Naive thymus-derived CD4-positive, alpha-beta T cell (primary cell): ENCODE measurements around the gene CALY. TPM values are rescaled to one million over a fixed set of nuclear protein-coding genes. Genes with fewer than 3 reads are reported as not detected.

Experiments used
- ATAC-seq: fragments of 150-1000 bp; cut with Tn5 transposase; 2 replicates; pipeline ENCODE4 v1.10.0; 2021; ENCODE audit warnings: mild to moderate bottlenecking, moderate library complexity
- CTCF ChIA-PET: fragments of 350-600 bp; sonication (Branson Sonifier 250); formaldehyde crosslinking; loops from one replicate; lab custom pipeline; 2021; ENCODE audit warnings: antibody characterized with exemption; lab: Charles Lee
- POLR2A ChIA-PET: fragments of 350-600 bp; sonication (Branson Sonifier 250); formaldehyde crosslinking; loops from one replicate; lab custom pipeline; 2021; ENCODE audit warnings: antibody characterized with exemption, inconsistent platforms; lab: Charles Lee
- DNase-seq, 9 donors: peaks; one replicate each; pipeline versions ENCODE4 v3.0.0 to v3.0.0-alpha.2; 2020 to 2022; ENCODE audit warnings: mixed read lengths in 1 of 9
- H3K27ac ChIP-seq: one replicate; pipeline ENCODE4 v1.7.0; 2013; ENCODE audit warnings: mild to moderate bottlenecking, low read depth, low read length, moderate library complexity
- H3K27me3 ChIP-seq, 2 donors: one replicate each; pipeline ENCODE4 v1.7.0; 2013; ENCODE audit warnings: low read length in 2 of 2, mild to moderate bottlenecking in 2 of 2, moderate library complexity in 2 of 2; ENCODE audit not compliant: control insufficient read depth in 2 of 2, insufficient read depth in 2 of 2
- H3K36me3 ChIP-seq, 3 experiments: 1 replicate in 2 of 3; 2 replicates in 1 of 3; pipeline ENCODE4 v1.7.0; 2013; ENCODE audit warnings: low read length in 3 of 3, mild to moderate bottlenecking in 3 of 3, moderate library complexity in 1 of 3; ENCODE audit not compliant: insufficient read depth in 3 of 3, control insufficient read depth in 2 of 3
- H3K4me1 ChIP-seq, 2 donors: one replicate each; pipeline ENCODE4 v1.7.0; 2013; ENCODE audit warnings: low read length in 2 of 2, mild to moderate bottlenecking in 2 of 2, moderate library complexity in 1 of 2; ENCODE audit not compliant: control insufficient read depth in 2 of 2, insufficient read depth in 2 of 2
- H3K4me3 ChIP-seq: 2 replicates; pipeline ENCODE4 v1.7.0; 2013; ENCODE audit warnings: mild to moderate bottlenecking, low read length
- H3K9me3 ChIP-seq, 3 experiments: 1 replicate in 2 of 3; 2 replicates in 1 of 3; pipeline ENCODE4 v1.7.0; 2013; ENCODE audit warnings: low read length in 3 of 3; ENCODE audit not compliant: control insufficient read depth in 2 of 3
- H3K27ac Mint-ChIP-seq, 9 donors: one replicate each; pipeline ENCODE4 v1.8.0; 2020 to 2022; ENCODE audit warnings: mixed read lengths in 9 of 9, mild to moderate bottlenecking in 8 of 9, moderate library complexity in 5 of 9, inconsistent platforms in 2 of 9
- H3K27me3 Mint-ChIP-seq, 5 donors: one replicate each; pipeline ENCODE4 v1.8.0; 2021 to 2022; ENCODE audit warnings: mixed read lengths in 5 of 5, mild to moderate bottlenecking in 1 of 5
- H3K36me3 Mint-ChIP-seq, 5 donors: one replicate each; pipeline ENCODE4 v1.8.0; 2020 to 2022; ENCODE audit warnings: mixed read lengths in 5 of 5, mild to moderate bottlenecking in 3 of 5, inconsistent platforms in 1 of 5
- H3K4me1 Mint-ChIP-seq, 7 donors: one replicate each; pipeline ENCODE4 v1.8.0; 2020 to 2022; ENCODE audit warnings: mixed read lengths in 7 of 7, mild to moderate bottlenecking in 3 of 7, inconsistent platforms in 1 of 7
- H3K4me3 Mint-ChIP-seq, 10 donors: one replicate each; pipeline ENCODE4 v1.8.0; 2020 to 2022; ENCODE audit warnings: mild to moderate bottlenecking in 10 of 10, mixed read lengths in 10 of 10, moderate library complexity in 6 of 10, inconsistent platforms in 2 of 10
- H3K9me3 Mint-ChIP-seq, 11 donors: one replicate each; pipeline ENCODE4 v1.8.0; 2020 to 2022; ENCODE audit warnings: mixed read lengths in 11 of 11, mild to moderate bottlenecking in 4 of 11, inconsistent platforms in 1 of 11, moderate library complexity in 1 of 11
- intact Hi-C, 2 donors: fragments of 100-400 bp; cut with micrococcal nuclease; formaldehyde crosslinking; loops; one replicate each; pipeline ENCODE4 v1.15.1; 2023
- polyA plus RNA-seq, 2 donors: library from polyadenylated mRNA; unstranded; fragments of 300-500 nt; fragmentation: Illumina TruSeq; gene quantifications; one replicate each; pipeline ENCODE4 v1.2.3, GENCODE V29; 2021
- total RNA-seq, 6 experiments: library from RNA in 5 of 6; stranded (reverse) in 5 of 6; gene quantifications; 1 replicate in 5 of 6; 2 replicates in 1 of 6; pipeline ENCODE4 v1.2.3 and lab custom pipeline; 2021 to 2026

The CALY gene
- total and polyA plus RNA-seq, 7 experiments from 2014 or later: 0.33 to 5.1 (median 1.9) TPM; not detected in 1

DNA sequence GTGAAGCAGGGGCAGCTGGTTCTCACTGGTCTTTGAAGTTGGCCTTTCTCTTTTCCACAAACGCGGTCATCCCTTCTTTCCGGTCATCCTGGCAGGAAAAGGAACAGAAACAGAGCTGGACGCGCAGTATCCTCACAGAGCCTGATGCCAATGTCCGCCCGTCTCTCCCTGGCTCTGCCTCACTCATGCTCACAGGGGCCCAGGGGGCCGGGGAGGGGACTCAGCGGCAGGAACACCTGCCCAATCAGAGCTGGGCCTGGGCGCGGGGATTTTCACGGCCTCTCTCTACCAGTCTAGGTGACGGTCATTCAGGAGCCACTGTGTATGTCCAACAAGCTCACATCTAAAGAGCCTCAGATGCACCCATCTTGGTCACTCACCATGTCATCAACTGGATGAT is 26.1 kb upstream of the CALY start:
- H3K27ac ChIP-seq: no peak overlapping the region

GRCh38 chr10:133361773-133362441 is 25.2 kb upstream of the CALY start:
- H3K4me3 Mint-ChIP-seq: no peak overlapping the region
- peak overlapping the region in 2 of 9 donors; percentile 53 to 60 for H3K27ac Mint-ChIP-seq
- ATAC-seq: no peak
- Histone ChIP-seq H3K4me3 (no peak overlapping the region), H3K27ac (no peak overlapping the region), H3K27me3 (no peaks in the 10 kb centered on the region), H3K9me3 (no peaks in the 10 kb centered on the region), H3K36me3 (peaks cover 0 to 36% (median 0%) of the 10 kb centered on the region in 3 experiments), H3K4me1 (no peaks in the 10 kb centered on the region)
- H3K36me3 Mint-ChIP-seq: peaks cover 0 to 25% (median 10%) of the 10 kb centered on the region in 5 donors
- CTCF ChIA-PET: interaction anchor here (1.2 kb wide), 1 partner anchor 32 kb away, joined by 6 read pairs; no protein-coding TSS in a partner anchor
- no peaks in the 10 kb centered on the region for H3K4me1 Mint-ChIP-seq
- no peaks in the 10 kb centered on the region for H3K9me3 Mint-ChIP-seq
- intact Hi-C loops: no loop called here
- POLR2A ChIA-PET: interaction anchor here (0.6 to 1.3 kb wide), 2 partner anchors 18 to 34 kb away, joined by 3 read pairs; no protein-coding TSS in a partner anchor
- H3K27me3 Mint-ChIP-seq: no peaks in the 10 kb centered on the region
- no peak for DNase-seq

More for the DNA sequence above, 26.1 kb upstream of the CALY start:
- ChIA-PET CTCF (no interaction called here), POLR2A (no interaction called here)
- no peaks in the 10 kb centered on the region for H3K27me3 ChIP-seq
- Mint-ChIP-seq H3K27me3 (no peaks in the 10 kb centered on the region), H3K9me3 (peaks cover 0 to under 1% (median 0%) of the 10 kb centered on the region in 11 donors), H3K36me3 (peaks cover 0 to 27% (median 10%) of the 10 kb centered on the region in 5 donors), H3K4me3 (no peak overlapping the region), H3K4me1 (no peaks in the 10 kb centered on the region), H3K27ac (no peak overlapping the region)
- H3K9me3 ChIP-seq: no peaks in the 10 kb centered on the region
- no peaks in the 10 kb centered on the region for H3K4me1 ChIP-seq
- no peak for DNase-seq
- no peak overlapping the region for H3K4me3 ChIP-seq
- intact Hi-C loops: no loop called here
- no peak for ATAC-seq
- peaks cover 0 to 39% (median 0%) of the 10 kb centered on the region in 3 experiments for H3K36me3 ChIP-seq

DNA sequence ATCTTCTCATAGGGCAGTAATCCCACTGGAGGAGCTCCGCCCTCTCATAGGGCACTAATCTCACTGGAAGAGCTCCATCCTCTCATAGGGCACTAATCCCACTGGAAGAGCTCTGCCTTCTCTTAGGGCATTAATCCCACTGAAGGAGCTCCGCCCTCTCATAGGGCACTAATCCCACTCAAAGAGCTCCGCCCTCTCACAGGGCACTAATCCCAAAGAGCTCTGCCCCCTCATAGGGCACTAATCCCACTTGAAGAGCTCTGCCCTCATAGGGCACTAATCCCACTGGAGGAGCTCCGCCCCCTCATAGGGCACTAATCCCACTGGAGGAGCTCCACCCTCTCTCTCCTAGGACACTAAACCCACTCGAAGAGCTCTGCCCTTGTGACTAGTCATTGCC is 24.5 kb upstream of the CALY start:
- Mint-ChIP-seq H3K4me3 (no peak overlapping the region), H3K36me3 (peaks cover 0 to 25% (median 10%) of the 10 kb centered on the region in 5 donors), H3K27ac (peak overlapping the region in 2 of 9 donors; percentile 43 to 60), H3K9me3 (no peaks in the 10 kb centered on the region), H3K4me1 (peaks cover 0 to 1% (median 0%) of the 10 kb centered on the region in 7 donors), H3K27me3 (no peaks in the 10 kb centered on the region)
- no peak overlapping the region for H3K4me3 ChIP-seq
- ATAC-seq (no peak), DNase-seq (no peak)
- no peaks in the 10 kb centered on the region for H3K4me1 ChIP-seq
- no peaks in the 10 kb centered on the region for H3K9me3 ChIP-seq
- no peak overlapping the region for H3K27ac ChIP-seq
- intact Hi-C loops: no loop called here
- CTCF ChIA-PET: interaction anchor here (0.6 to 1.2 kb wide), 2 partner anchors 9 to 32 kb away, joined by 3 to 6 read pairs; no protein-coding TSS in a partner anchor
- POLR2A ChIA-PET: interaction anchor here (1.3 kb wide), 1 partner anchor 34 kb away, joined by 3 read pairs; no protein-coding TSS in a partner anchor
- H3K27me3 ChIP-seq: no peaks in the 10 kb centered on the region
- H3K36me3 ChIP-seq: peaks cover 0 to 30% (median 0%) of the 10 kb centered on the region in 3 experiments

DNA sequence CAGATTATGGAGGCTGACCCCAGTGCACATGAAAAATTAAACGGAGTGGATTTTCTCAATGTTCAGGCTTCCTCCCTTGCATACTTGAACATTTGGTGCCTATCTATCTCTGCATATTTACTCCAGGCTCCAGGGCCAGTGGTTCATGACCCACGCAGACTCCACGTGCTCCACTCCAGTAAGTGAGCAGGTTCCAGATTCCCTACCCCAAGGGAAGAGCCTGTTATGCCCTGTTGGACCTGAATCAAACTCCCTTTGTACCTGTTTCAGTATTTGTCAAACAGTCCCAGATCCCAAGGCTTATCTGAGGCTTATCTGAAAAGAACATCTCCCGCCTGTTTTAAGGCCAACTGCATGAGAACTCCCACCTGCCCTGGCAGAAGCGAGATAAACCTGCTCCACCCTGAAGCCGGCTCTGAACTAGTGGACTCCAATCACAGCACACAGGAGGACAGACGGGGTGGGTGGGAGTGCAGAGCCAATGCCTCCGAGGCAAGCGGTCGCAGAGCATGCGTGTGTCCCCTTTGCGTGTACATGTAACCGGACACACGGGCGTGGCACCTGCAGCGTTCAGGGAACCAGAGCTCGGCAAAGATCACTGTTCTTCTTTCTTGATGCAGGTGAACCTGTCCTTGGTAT is 23.4 kb upstream of the CALY start:
- ChIA-PET CTCF (no interaction called here), POLR2A (interaction anchor here (1.2 kb wide), 1 partner anchor 15 kb away, joined by 3 read pairs; no protein-coding TSS in a partner anchor)
- H3K27me3 ChIP-seq: no peaks in the 10 kb centered on the region
- Mint-ChIP-seq H3K9me3 (no peaks in the 10 kb centered on the region), H3K4me3 (peak overlapping the region in 1 of 10 donors; percentile 38), H3K27me3 (no peaks in the 10 kb centered on the region), H3K36me3 (peaks cover 0 to 18% (median 10%) of the 10 kb centered on the region in 5 donors), H3K27ac (peak overlapping the region in 8 of 9 donors; percentile 12 to 84 (median 56)), H3K4me1 (peaks cover 0 to 6% (median 4%) of the 10 kb centered on the region in 7 donors)
- DNase-seq: no peak
- no peaks in the 10 kb centered on the region for H3K9me3 ChIP-seq
- ATAC-seq: no peak
- H3K36me3 ChIP-seq: peaks cover 0 to 18% (median 0%) of the 10 kb centered on the region in 3 experiments
- H3K4me3 ChIP-seq: no peak overlapping the region
- no peak overlapping the region for H3K27ac ChIP-seq
- no peaks in the 10 kb centered on the region for H3K4me1 ChIP-seq
- intact Hi-C loops: loop anchor here (5.0 kb wide), 2 partner anchors 32 to 1053 kb away; partner anchors contain the start of genes MTG1 (in 1 of the 2) and STK32C (in 1 of the 2)

DNA sequence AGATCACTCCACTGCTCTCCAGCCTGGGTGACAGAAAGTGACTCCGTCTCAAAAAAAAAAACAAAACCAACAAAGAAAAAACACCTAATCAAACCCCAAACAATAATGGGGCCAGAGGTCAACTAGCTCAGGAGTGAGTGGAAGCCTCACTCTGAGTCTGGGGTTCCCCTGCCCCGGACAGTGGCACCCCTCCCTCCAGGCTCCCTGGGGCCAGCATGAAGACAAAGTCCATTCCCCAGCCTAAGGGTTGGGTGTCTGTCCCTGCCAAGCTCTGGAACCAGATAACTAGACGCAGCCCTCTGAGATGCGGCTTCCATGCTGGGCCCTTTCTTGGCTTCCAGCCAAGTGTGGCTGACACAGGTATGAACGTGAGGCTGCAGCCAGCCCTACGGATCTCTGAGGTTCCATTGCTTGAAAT is 22.9 kb upstream of the CALY start:
- Histone ChIP-seq H3K27me3 (no peaks in the 10 kb centered on the region), H3K4me1 (no peaks in the 10 kb centered on the region), H3K4me3 (no peak overlapping the region), H3K9me3 (no peaks in the 10 kb centered on the region), H3K27ac (no peak overlapping the region), H3K36me3 (peaks cover 0 to 13% (median 0%) of the 10 kb centered on the region in 3 experiments)
- ChIA-PET CTCF (interaction anchor here (0.5 kb wide), 1 partner anchor 29 kb away, joined by 3 read pairs; no protein-coding TSS in a partner anchor), POLR2A (interaction anchor here (1.1 to 1.2 kb wide), 2 partner anchors 16 to 73 kb away, joined by 3 read pairs; no protein-coding TSS in a partner anchor)
- DNase-seq: peak in 5 of 9 donors; percentile 37 to 52 (median 47)
- no peaks in the 10 kb centered on the region for H3K9me3 Mint-ChIP-seq
- peaks cover 0 to 6% (median 4%) of the 10 kb centered on the region in 7 donors for H3K4me1 Mint-ChIP-seq
- no peak for ATAC-seq
- H3K4me3 Mint-ChIP-seq: no peak overlapping the region
- intact Hi-C loops: loop anchor here (5.0 kb wide), 2 partner anchors 33 to 1052 kb away; partner anchors contain the start of genes MTG1 (in 1 of the 2) and STK32C (in 1 of the 2)
- H3K36me3 Mint-ChIP-seq: peaks cover 0 to 15% (median 7%) of the 10 kb centered on the region in 5 donors
- H3K27me3 Mint-ChIP-seq: no peaks in the 10 kb centered on the region
- peak overlapping the region in 5 of 9 donors; percentile 17 to 72 (median 62) for H3K27ac Mint-ChIP-seq

GRCh38 chr10:133358925-133359310 is 22.2 kb upstream of the CALY start:
- Mint-ChIP-seq H3K36me3 (peaks cover 0 to 13% (median 7%) of the 10 kb centered on the region in 5 donors), H3K4me1 (peaks cover 0 to 6% (median 4%) of the 10 kb centered on the region in 7 donors), H3K4me3 (peak overlapping the region in 1 of 10 donors; percentile 44), H3K27me3 (no peaks in the 10 kb centered on the region), H3K27ac (peak overlapping the region in 4 of 9 donors; percentile 19 to 72 (median 30)), H3K9me3 (no peaks in the 10 kb centered on the region)
- no peak overlapping the region for H3K27ac ChIP-seq
- H3K9me3 ChIP-seq: no peaks in the 10 kb centered on the region
- DNase-seq (no peak), ATAC-seq (no peak)
- H3K27me3 ChIP-seq: no peaks in the 10 kb centered on the region
- H3K4me3 ChIP-seq: no peak overlapping the region
- ChIA-PET POLR2A (interaction anchor here (1.1 to 1.2 kb wide), 2 partner anchors 16 to 72 kb away, joined by 3 read pairs; no protein-coding TSS in a partner anchor), CTCF (no interaction called here)
- intact Hi-C loops: loop anchor here (1.0 to 5.0 kb wide), 7 partner anchors 14 to 1052 kb away; partner anchors contain the start of genes ECHS1 (in 2 of the 2), MTG1 (in 2 of the 2) and STK32C (in 1 of the 2)
- peaks cover 0 to 10% (median 0%) of the 10 kb centered on the region in 3 experiments for H3K36me3 ChIP-seq
- H3K4me1 ChIP-seq: no peaks in the 10 kb centered on the region
